DMS79 treated with DMSO at 0.1 percent for 48 hours (cell line): ENCODE results near the gene MGAT2.
"Not testable (repeated sequence)": the region's sequence is repeated elsewhere in the genome, so short reads cannot be mapped to it uniquely, and the experiment has no call there.

Source experiments
- DNase-seq: peaks from one replicate; lab custom pipeline; 2025; lab: John Stamatoyannopoulos, UW

MGAT2 gene

DNA sequence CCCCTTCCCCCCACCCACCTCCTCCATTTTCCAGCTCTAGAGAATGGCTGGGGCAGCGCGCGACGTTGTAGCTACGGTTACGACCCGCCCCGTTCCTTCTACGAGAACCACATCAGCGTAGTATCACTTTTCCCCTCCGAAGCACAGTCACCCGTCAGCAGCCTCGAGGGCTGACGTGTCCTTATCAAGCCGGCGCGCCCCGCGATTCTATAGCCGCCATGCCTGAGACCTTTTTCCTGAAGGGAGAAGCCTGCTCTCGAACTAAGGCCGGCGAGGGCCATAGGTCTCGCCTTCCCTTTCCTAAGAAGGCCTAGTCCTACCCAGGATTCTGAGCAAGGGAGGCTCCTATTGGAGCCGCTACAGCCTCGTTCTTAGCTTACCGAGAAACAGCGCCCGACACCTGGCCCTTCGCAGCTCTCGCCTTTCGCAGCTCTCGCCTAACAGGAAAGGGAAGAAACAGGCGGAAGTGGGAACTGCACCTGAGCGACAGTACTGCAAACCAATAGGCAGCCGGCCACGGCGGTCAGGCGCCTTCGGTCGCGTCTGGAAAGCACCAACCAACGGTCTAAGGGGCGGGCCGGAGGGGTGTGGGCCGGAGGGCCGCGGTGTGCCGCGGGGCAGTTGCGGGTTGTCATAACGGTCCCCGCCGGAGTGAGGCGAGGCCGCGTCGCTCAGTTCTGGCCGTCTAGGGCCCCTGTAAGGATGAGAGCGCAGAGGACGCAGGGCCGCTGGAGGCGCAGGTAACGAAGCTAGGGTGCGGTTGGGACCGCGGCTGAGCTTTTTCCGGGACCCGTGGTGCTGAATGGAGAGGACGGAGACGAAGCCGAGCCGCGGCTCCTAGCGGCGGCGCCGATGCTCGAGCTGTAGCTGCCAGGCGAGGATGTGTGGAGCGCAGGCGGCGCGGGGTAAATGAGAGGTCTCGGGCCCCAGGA, at the start of gene MGAT2, which contains the start of gene RPL36AL:
Gene MGAT2 (plus strand): TSS at position 618 of the 932 bp plus-strand sequence. CDS start 470 bp downstream, outside the sequence.
Gene RPL36AL (minus strand): TSS at position 445 of the 932 bp plus-strand sequence. CDS start 1,522 bp downstream, outside the sequence.
- peak; percentile 99 for DNase-seq

DNA sequence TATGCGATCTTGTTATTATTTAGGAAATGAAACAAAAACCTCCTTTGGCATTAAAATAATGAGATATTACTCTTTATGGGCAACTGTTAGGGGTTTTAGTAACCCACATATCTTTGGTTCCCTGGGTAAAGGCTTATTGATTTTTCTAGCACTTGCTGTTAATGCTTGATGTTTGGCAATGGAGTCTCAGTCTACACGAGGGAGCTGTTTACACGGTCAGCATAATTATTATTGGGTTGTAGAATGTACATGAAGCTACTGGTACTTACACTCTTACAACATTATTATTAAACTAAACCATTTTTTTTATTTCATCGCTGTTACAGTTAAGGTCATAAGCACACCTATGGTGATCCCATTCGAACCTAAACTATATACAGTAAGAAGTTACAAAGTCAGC, 46.6 kb upstream of the MGAT2 start:
- DNase-seq, result no peak

DNA sequence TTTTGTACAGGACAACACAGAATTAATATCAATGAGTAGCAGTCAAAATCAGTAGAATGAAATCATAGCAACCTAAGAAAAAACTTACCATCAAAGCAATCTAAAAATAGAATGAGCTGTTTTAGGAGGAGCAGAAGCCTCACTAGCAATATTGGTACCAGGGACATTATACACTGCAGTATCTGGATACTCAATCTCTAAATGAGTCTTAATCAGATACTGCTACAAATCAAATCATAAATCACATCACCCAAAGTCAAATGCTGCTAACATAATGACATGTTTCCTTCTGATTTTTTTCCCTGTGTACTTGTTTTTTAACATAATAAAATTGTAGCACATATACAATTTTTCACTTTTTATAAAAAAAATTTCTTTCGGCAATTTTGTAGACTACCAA, 42.5 kb upstream of the MGAT2 start:
- DNase-seq, result no peak

DNA sequence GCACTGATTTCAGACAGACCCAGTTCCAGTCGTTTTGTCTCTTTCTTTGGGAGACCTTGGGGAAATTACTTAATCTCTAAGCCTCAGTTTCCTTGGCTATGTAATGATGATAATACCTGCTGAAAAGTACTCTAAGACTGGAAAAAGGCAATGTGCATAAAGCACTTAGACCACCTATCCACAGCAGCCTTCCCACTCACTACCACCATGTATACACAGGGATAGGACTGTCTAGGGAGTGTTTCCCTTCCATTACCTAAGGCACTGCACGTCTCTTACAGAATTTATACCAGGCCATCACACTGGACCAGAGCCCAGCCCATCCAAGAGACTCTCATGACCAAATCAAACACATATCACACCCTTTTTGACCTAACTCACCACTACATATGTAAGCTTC, 40.8 kb upstream of the MGAT2 start:
- DNase-seq, result no peak

DNA sequence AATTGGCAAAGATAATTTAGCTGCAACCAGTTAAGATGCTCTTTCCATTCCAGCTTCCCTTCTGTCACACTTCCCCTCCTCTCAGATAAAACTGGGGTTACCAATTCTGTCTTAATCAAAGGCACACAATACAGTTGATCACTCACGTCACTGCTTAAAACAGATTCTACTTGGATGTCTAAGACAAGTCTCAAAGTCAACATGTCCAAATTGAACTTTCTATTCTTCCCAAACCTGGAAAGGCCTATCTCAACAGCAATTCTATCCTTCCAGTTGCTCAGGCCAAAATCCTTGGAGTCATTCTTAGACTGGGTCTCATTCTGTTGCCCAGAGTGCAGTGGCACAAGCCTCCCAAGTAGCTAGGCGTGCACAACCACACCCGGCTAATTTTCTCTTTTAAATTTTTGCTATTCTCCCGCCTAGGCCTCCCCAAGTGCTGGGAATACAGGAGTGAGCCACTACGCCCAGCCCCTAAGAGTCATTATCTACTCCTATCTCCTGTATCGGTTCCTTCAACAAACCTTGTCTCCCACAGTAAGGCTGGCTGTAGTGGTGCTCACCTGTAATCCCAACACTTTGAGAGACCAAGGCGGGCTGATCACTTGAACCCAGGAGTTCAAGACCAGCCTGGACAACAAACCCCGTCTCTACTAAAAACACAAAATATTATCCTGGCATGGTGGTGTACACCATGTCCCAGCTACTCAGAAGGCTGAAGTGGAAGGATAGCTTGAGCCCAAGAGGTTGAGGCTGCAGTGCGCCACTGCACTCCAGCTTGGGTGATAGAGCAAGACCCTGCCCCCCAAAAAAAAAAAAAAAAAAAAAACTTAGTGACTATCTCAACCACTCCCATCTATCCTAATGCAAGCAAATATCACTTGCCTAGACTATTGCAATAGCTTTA, 39.1 kb upstream of the MGAT2 start:
- no peak for DNase-seq

DNA sequence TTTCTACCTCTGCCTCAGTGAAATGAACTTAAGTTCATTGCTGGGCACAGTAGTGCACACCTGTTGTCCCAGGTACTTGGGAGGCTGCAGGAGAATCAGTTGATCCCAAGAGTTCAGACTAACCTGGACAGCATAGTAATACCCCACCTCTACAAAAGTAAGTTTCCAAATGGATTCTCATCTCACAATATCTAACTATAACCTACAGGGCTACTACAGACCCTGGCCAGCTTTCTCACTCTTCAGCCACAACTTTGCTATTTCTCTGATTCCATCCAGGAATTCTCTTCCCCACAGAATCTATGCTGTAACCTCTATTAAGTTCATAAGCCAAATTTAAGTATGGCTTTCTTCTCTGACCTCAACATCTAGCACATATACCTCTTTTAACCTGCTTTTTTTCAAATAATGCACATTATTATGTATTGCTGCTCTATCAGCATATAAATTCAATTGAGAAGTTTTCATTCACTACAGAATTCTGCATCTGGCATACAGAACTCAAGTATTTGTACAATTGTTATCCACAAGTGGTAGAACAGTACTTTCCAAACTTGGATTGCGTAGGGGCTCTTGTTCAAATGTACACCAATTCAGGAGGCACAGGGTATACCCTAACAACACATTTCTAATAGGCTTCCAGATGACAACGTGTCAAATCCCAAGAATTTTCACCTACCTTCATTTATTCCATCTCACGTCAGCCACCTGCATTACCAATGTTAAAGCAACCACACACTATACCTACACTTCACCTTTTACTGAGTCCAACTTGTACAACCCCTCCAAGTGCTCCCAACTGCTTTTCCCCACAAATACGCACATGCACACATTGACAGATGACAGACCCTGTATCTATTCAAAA, 38.3 kb upstream of the MGAT2 start:
- no peak for DNase-seq

DNA sequence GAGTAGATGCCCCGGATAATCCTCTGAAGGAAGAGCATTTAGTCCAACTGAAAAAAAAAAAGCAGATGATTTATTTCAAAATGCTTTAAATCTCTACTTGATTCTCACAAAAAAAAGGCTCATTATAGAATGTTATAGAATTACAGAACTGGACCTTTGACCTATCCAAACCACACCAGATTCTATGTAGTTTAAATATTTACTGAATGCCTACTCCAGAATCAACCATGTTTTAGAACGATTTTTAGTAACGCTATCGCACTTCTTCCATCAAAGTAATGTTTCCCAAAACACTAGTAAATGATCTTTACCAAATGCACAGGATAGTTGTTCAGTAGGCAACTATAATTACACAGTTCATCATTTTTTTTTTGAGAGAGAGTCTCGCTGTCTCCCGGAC, 37.0 kb upstream of the MGAT2 start:
- no peak for DNase-seq

DNA sequence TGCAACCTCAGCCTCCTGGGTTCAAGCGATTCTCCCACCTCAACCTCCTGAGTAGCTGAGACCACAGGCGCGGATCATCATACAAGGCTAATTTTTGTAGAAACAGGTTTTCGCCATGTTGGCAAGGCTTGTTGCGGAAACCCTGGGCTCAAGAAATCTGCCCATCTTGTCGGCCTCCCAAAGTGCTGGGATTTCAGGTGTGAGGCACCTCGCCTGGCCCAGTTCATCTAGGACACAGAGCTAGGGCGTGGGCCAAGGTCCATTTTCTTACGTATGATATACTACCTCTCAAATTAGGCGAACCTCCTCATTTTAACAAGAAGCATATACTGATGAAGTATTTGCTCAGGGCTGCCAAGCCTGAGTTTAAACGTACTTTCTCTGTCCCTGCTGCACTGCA, 36.5 kb upstream of the MGAT2 start:
- no peak for DNase-seq

DNA sequence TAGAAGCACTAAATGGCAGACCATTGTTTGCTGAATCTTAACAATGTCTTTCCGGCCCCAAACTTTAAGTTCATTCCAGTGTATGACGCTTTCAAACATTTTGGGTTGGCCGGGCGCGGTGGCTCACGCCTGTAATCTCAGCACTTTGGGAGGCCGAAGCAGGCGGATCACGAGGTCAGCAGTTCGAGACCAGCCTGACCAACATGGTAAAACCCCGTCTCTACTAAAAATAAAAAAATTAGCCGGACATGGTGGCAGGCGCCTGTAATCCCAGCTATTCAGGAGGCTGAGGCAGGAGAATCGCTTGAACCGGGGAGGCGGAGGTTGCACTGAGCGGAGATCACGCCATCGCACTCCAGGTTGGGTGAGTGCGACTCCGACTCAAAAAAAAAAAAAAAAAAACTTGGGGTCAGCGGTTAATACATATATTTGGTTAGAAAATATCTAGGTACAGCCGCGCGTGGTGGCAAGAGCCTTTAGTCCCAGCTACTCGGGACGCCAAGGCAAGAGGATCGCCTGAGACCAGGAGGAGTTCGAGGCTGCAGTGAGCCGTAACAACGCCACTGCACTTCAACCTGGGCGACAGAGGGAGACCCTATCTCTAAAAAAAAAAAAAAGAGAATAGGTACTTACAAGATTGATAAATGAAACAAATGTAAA, 35.5 kb upstream of the MGAT2 start:
- not testable (repeated sequence) for DNase-seq

DNA sequence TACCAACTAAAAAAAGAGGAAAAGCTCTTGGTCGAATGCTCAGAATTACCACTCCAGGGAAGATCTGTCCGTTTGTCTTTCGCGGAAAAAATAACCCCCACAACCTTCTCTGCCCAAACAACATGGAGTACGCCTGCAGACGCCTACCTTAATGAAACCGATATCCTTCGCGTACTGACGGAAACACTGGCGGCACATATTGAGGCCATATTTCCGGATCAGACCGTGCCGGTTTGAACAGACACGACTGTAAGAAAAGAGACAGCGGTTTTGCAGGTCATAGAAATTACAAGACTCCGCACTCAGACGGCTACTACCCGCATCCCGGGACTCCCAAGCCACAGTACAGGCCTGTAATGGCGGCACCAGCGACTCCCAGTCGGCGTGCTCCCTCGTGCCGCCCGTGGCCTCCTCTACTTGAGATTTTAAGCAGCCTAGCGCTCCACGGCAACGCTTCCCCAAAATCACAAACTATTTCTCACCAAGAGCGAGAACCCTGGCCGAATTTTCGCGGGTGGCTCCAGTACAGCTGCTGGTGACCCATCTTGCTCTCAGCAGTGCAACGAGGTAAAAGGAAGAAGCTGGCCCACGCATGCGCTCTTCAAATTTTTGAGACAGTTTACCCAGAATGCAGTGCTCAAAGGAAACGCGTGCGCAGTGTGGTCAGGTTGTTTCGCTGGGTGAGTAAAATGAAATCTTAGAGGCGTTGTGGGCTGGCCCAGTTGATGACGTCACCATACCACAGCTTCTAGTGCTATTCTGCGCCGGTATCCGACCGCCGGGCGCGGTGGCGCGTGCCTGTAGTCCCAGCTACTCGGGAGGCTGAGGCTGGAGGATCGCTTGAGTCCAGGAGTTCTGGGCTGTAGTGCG, 34.6 kb upstream of the MGAT2 start, which contains the start of gene RPS29:
Gene RPS29 (minus strand): TSS at position 578 of the 870 bp plus-strand sequence. CDS start 34 bp downstream, at position 544.
- peak; percentile 100 for DNase-seq

DNA sequence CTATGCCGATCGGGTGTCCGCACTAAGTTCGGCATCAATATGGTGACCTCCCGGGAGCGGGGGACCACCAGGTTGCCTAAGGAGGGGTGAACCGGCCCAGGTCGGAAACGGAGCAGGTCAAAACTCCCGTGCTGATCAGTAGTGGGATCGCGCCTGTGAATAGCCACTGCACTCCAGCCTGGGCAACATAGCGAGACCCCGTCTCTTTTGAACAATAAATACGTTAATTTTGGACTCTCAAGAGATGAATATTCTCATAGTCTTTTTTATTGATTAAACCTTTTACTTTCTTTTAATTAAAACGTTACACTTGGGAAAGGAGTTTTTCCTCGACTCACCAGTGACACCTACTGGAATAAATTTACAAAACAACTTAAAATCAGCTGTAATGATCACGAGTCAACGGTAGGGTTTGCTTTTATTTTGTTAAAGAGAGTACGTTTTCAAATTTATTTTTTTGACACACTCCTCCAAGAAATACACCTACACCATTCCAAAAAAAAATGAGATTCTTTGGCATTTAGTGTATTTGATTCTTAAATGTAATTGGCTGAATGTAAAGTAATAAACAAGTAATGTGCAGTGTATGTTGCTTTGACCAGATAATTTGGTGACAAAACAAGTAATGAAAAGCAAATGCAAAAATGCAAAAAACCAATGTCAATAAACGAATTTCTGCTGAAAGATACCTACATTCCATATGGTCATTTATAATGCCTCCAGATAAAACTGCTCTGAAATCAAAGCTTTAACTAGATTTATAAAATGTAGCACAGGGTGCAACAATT, 33.7 kb upstream of the MGAT2 start:
- peak; percentile 85 for DNase-seq

DNA sequence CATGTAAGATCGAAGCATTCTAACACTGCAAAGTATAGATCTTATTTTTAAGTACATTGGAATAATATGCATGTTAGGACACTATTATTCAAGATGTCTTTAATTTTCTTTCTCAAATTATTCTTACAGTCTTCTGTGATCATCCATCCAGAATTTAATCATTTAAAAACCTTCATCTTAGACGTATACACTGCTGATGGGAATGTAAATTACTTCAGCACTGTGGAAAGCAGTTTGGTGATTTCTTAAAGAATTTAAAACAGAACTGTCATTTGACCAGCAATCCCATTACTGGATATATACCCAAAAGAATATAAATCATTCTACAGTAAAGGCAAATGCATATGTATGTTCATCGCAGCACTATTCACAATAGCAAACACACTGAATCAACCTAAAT, 31.2 kb upstream of the MGAT2 start:
- no peak for DNase-seq

DNA sequence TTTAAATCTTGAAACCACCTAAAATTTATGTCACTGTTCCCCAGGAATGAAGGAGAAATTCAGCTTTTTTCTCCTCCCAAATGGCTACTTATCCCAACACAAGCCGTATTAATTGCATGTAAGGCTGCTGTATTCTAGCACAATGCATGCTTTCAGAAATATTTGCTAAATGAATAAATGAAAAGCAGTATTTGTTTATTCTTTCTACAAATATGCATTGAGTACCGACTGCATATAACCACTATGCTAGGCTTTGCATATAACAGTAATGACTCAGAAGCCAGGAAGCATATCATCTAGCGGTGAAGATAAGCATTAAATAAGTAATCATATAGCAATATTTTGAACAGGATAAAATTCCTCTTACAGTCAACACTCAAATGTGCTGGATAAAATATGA, 27.6 kb upstream of the MGAT2 start:
- no peak for DNase-seq

DNA sequence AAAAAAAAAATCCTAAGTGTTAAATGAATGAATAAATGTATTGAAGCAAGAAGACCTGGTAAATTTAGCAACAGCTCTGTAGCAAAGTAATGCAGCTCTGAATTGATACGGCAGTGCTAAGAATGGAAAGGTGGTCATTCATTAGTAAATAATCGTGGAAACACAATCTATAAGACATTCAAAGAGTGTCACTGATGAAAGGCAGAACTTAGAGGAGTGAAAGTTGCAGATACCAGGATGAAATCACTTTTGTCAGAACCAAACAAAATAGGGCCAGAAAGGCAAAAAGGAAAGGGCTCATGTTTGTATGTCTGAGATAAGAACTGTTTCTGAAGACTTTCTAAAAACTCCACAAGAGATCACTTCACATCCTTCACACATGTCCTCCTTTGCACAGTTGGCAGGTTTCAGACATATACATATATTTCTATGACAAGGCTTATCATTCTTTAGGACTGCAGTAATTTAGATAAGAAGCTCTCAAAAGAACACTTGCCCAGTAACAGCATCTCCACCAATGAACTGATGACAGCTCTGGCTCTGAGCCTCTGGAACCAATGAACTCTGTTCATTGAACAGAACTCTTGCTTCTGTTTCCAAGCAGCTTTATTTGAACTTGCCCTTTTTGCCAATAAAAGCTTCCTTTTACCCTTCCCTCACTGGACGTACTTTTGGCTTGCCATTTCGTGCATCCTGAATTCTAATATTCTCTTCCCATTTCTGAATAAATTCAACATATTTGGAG, 26.1 kb upstream of the MGAT2 start:
- DNase-seq, result no peak

DNA sequence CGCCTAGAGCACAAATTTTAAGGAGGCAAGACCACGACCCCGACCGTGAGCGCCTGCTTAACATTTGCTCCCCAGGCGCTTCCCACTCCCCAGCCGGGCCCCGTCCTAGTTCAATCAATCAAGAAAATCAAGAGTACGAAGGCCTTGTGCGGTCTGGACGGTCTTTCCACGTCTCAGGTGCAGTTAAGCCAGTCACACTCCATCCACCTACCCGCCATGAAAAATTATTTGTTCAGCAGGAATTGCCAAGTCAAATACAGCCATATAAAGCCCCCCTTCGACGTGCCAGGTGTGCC, 22.5 kb upstream of the MGAT2 start:
- no peak for DNase-seq

DNA sequence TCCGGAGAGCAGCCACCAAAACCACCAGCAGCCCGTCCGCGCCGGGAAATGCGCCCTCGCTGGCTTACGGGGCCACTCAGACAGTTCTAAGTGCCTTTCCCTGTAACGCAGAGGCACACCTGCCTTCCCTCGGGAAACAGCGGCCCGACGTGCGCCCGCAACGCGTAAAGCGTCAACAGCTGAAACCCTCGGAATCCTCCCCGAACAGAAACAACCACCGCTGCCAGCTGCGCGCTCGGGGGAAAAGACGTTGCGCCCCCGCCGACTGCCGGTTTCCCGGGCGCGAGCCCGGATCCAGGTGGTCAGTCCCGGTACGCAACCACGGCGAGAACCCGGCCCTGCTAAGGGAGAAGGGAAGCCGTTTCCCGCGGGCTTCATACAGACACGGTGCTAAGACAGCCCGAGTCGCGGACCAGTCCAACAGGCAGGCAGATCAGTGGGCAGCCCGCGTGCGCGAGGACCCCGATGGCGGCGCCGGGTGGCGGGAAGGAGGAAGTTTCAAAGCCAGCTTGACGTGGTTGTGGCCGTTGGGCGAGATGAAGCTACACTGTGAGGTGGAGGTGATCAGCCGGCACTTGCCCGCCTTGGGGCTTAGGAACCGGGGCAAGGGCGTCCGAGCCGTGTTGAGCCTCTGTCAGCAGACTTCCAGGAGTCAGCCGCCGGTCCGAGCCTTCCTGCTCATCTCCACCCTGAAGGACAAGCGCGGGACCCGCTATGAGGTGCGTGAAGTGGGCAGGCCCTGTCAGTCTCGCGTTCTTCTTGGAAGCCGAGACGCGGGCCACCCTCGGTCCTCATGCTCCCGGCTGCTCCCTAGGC, 21.9 kb upstream of the MGAT2 start, which contains the start of gene LRR1:
Gene LRR1 (plus strand): TSS at position 456 of the 816 bp plus-strand sequence. CDS start 81 bp downstream, at position 537.
- peak; percentile 92 for DNase-seq

DNA sequence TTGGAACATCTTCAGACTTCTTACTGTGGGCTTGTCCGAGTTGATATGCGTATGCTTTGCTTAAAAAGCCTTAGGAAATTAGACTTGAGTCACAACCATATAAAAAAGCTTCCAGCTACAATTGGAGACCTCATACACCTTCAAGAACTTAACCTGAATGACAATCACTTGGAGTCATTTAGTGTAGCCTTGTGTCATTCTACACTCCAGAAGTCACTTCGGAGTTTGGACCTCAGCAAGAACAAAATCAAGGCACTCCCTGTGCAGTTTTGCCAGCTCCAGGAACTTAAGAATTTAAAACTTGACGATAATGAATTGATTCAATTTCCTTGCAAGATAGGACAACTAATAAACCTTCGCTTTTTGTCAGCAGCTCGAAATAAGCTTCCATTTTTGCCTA, 13.0 kb upstream of the MGAT2 start:
- DNase-seq, result no peak

DNA sequence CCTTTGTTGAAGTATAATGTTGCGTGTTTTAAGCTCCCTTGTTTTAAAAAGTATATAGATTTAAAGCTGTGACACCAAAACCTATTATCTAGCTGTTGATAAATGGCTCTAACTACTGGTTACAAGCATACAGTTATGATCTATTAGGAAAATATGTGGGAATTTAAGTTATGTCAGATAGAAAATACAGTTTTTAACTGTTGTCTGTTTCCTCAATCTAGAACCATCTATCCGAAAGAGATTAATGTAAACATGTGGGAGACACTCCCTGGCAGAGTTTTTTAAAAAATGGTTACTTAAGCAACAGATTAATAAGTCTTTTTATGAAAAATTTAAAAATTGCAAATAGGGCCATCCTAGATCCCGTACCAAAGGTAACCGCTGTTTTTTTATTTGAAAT, 8.3 kb upstream of the MGAT2 start:
- no peak for DNase-seq
